A549 (cell line): Measurements from ENCODE around the gene PPIE.

ENCODE experiments used
- CEBPB ChIP-seq, 2 experiments: fragments of >200 bp in 1 of 2; sonication (Bioruptor Twin) in 1 of 2; formaldehyde crosslinking in 1 of 2; IDR thresholded peaks; 2 replicates each; pipeline ENCODE4 v1.6.1; 2012 to 2016
- EP300 ChIP-seq, 2 experiments: fragments of >200 bp; sonication (Bioruptor Twin); formaldehyde crosslinking; IDR thresholded peaks; 2 replicates in 1 of 2; 3 replicates in 1 of 2; pipeline ENCODE4 v1.6.1; 2016 to 2017
- ESRRA ChIP-seq: fragments of 150-350 bp; IDR thresholded peaks from 2 replicates; pipeline ENCODE4 v1.6.1; 2014; ENCODE audit warnings: mild to moderate bottlenecking, low read length, borderline replicate concordance
- JUN ChIP-seq, 2 experiments: fragments of >200 bp; sonication (Bioruptor Twin); formaldehyde crosslinking; IDR thresholded peaks; 2 replicates in 1 of 2; 3 replicates in 1 of 2; pipeline ENCODE4 v1.6.1; 2016 to 2017
- NFE2L2 ChIP-seq: fragments of 150-350 bp; conservative IDR thresholded peaks from 2 replicates; pipeline ENCODE4 v1.6.1; 2014; ENCODE audit warnings: low read length
- POLR2A ChIP-seq: IDR thresholded peaks from 2 replicates; pipeline ENCODE4 v1.6.1; 2012; ENCODE audit warnings: mild to moderate bottlenecking, low read length
- POLR2AphosphoS2 ChIP-seq: conservative IDR thresholded peaks from 2 replicates; pipeline ENCODE4 v1.6.1; 2012; ENCODE audit warnings: low read length, improper control_type of control experiment, inconsistent platforms
- RFX5 ChIP-seq: fragments of 450-650 bp; IDR thresholded peaks from 2 replicates; pipeline ENCODE4 v1.7.1; 2014; ENCODE audit warnings: antibody characterized with exemption, mild to moderate bottlenecking, moderate library complexity
- SMC3 ChIP-seq: fragments of >200 bp; sonication (Bioruptor Twin); formaldehyde crosslinking; IDR thresholded peaks from 3 replicates; pipeline ENCODE4 v1.6.1; 2018; ENCODE audit warnings: inconsistent platforms
- SREBF2 ChIP-seq: fragments of 450-650 bp; IDR thresholded peaks from 2 replicates; pipeline ENCODE4 v1.6.1; 2014; ENCODE audit warnings: mild to moderate bottlenecking, moderate library complexity
- TF ChIP-seq, protein P1 (sequence below): fragments of >200 bp; sonication (Bioruptor Twin); formaldehyde crosslinking; IDR thresholded peaks from 3 replicates; pipeline ENCODE4 v1.5.1; 2016

- TF ChIP-seq CEBPB (IDR thresholded peaks at IDR 0.05): no peak
- no peak for TF ChIP-seq RFX5
- TF ChIP-seq JUN (IDR thresholded peaks at IDR 0.05): no peak
- no peak for TF ChIP-seq EP300 (IDR thresholded peaks at IDR 0.05)
- TF ChIP-seq, protein P1, sequence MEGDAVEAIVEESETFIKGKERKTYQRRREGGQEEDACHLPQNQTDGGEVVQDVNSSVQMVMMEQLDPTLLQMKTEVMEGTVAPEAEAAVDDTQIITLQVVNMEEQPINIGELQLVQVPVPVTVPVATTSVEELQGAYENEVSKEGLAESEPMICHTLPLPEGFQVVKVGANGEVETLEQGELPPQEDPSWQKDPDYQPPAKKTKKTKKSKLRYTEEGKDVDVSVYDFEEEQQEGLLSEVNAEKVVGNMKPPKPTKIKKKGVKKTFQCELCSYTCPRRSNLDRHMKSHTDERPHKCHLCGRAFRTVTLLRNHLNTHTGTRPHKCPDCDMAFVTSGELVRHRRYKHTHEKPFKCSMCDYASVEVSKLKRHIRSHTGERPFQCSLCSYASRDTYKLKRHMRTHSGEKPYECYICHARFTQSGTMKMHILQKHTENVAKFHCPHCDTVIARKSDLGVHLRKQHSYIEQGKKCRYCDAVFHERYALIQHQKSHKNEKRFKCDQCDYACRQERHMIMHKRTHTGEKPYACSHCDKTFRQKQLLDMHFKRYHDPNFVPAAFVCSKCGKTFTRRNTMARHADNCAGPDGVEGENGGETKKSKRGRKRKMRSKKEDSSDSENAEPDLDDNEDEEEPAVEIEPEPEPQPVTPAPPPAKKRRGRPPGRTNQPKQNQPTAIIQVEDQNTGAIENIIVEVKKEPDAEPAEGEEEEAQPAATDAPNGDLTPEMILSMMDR: no peak
- TF ChIP-seq POLR2AphosphoS2: no peak
- TF ChIP-seq ESRRA: no peak
- no peak for TF ChIP-seq POLR2A
- TF ChIP-seq SMC3: no peak
- no peak for TF ChIP-seq SREBF2
- TF ChIP-seq NFE2L2: no peak
These were observed 38.6 kb downstream of the PPIE start for GRCh38 chr1:39777306-39777705.
